Mammary epithelial cell (primary cell): ENCODE measurements around the gene CUX1.

Source experiments
- EZH2 ChIP-seq: IDR thresholded peaks from 2 replicates; pipeline ENCODE4 v1.6.1; 2012; ENCODE audit warnings: low read length, inconsistent platforms, borderline replicate concordance
- TF ChIP-seq, protein P1 (sequence below), 2 donors: IDR thresholded peaks in 1 of 2; conservative IDR thresholded peaks in 1 of 2; 2 replicates each; pipeline ENCODE4 v1.5.1; 2011 to 2012; ENCODE audit warnings: inconsistent platforms in 2 of 2, low read length in 2 of 2, mild to moderate bottlenecking in 2 of 2, control low read depth in 1 of 2, low read depth in 1 of 2; ENCODE audit not compliant: insufficient read depth in 1 of 2; ENCODE audit errors: extremely low read depth in 1 of 2

DNA sequence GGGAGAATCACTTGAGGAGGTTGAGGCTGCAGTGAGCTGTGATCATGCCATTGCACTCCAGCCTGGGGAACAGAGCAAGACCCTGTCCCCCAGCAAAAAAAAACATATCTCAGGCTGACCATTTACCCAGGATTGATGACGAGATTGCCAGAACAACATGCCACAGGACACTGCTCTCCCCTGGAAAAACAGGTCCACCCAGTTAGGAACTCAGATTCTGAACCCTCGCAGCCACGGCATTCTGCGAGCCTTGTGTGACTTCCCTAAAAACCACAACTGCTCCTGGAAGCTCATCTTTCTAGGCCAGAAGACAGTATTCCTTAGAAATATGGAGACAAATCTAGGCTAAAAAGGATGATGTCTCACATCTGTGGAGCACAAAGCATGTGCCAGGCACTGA lies 427.2 kb downstream of the CUX1 start:
- TF ChIP-seq, protein P1, sequence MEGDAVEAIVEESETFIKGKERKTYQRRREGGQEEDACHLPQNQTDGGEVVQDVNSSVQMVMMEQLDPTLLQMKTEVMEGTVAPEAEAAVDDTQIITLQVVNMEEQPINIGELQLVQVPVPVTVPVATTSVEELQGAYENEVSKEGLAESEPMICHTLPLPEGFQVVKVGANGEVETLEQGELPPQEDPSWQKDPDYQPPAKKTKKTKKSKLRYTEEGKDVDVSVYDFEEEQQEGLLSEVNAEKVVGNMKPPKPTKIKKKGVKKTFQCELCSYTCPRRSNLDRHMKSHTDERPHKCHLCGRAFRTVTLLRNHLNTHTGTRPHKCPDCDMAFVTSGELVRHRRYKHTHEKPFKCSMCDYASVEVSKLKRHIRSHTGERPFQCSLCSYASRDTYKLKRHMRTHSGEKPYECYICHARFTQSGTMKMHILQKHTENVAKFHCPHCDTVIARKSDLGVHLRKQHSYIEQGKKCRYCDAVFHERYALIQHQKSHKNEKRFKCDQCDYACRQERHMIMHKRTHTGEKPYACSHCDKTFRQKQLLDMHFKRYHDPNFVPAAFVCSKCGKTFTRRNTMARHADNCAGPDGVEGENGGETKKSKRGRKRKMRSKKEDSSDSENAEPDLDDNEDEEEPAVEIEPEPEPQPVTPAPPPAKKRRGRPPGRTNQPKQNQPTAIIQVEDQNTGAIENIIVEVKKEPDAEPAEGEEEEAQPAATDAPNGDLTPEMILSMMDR (conservative IDR thresholded peaks at IDR 0.05 in 1 of 2, IDR thresholded peaks at IDR 0.05 in 1 of 2; ENCODE audit: extremely low read depth in 1 of 2, insufficient read depth in 1 of 2, low read depth in 1 of 2, low read length in 2 of 2), result no peak
- TF ChIP-seq EZH2, result no peak
